ENCODE measurements around the gene ITPRID1.

DNA sequence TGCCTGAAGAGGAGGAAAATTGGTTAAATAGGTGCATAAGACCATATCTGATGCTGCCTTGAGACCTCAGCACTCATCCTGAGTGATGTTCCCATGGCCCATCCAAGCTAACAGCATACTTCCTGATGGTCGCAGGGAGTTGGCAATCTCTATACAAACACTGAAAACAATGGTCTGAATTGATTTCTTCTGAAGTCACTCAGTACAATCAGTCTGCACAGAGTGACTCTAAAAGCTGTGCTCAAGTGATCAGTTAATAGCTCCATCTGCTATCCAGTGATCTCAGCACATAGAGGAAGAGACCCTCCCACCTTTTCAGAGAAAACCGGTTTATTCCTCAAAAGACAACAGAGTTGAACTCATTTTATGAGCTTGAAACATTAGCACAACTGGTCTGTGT lies 177.0 kb downstream of the ITPRID1 start:
- TF ChIP-seq CTCF (IDR thresholded peaks at IDR 0.05) (no peak), POLR2A (IDR thresholded peaks at IDR 0.05) (no peak)

All from uterus (tissue), 2 donors.